HepG2 (cell line): Measurements from ENCODE around the gene OGFOD3. TPM values are rescaled to one million over a fixed set of nuclear protein-coding genes. Genes with fewer than 3 reads are reported as not detected.

ENCODE experiments used
- ATAC-seq: fragments of 200-7000 bp; cut with Tn5 transposase; 3 replicates; pipeline ENCODE4 v1.9.1; 2020; ENCODE audit warnings: mild to moderate bottlenecking, moderate library complexity
- BruUV-seq: library from RNA; stranded (reverse); fragments of 400-500 nt; replicated peaks from 2 replicates; lab custom pipeline; 2021; lab: Mats Ljungman, UMichigan
- CTCF ChIA-PET: fragments of 300-600 bp; formaldehyde crosslinking; extraction: SDS; loops from one replicate; lab custom pipeline; 2021; ENCODE audit warnings: low total read pairs, inconsistent platforms, low intra/inter-chr PET ratio; lab: Yijun Ruan, JAX
- POLR2A ChIA-PET: fragments of 350-600 bp; sonication (Branson Sonifier 250); formaldehyde crosslinking; loops from one replicate; lab custom pipeline; 2020; ENCODE audit warnings: antibody characterized with exemption, inconsistent platforms; lab: Yijun Ruan, JAX
- DNase-seq: peaks from one replicate; pipeline ENCODE4 v3.0.0-alpha.2; 2015; ENCODE audit warnings: low spot score
- FAIRE-seq: peaks from 3 replicates; lab custom pipeline; 2011; peaks lifted over from hg19 to GRCh38; lab: Jason Lieb, UNC
- H2AFZ ChIP-seq: one replicate; pipeline ENCODE4 v1.6.1; 2011; ENCODE audit warnings: low read length, inconsistent platforms
- H3K27ac ChIP-seq: fragments of 300-600 bp; 3 replicates; pipeline ENCODE4 v1.8.0; 2011; ENCODE audit warnings: mixed run types, mild to moderate bottlenecking, mixed read lengths, low read length, inconsistent platforms; ENCODE audit not compliant: insufficient read depth; ENCODE audit errors: extremely low read length
- H3K27me3 ChIP-seq, 2 experiments: fragments of 200-600 bp in 1 of 2; 2 replicates in 1 of 2; 3 replicates in 1 of 2; pipeline versions ENCODE4 v1.6.0 to v1.8.0; 2011; ENCODE audit warnings: low read length in 2 of 2, mild to moderate bottlenecking in 2 of 2, moderate library complexity in 2 of 2, inconsistent platforms in 1 of 2; ENCODE audit not compliant: insufficient read depth in 2 of 2, control insufficient read depth in 1 of 2
- H3K36me3 ChIP-seq, 2 experiments: fragments of 200-600 bp in 1 of 2; replicated peaks in 1 of 2; 2 replicates in 1 of 2; 3 replicates in 1 of 2; pipeline versions ENCODE4 v1.5.1 to v1.8.0; 2011; ENCODE audit warnings: low read length in 2 of 2, inconsistent platforms in 1 of 2; ENCODE audit not compliant: insufficient read depth in 2 of 2, control insufficient read depth in 1 of 2
- H3K4me1 ChIP-seq: 2 replicates; pipeline ENCODE4 v1.5.1; 2012; ENCODE audit warnings: low read length, inconsistent platforms; ENCODE audit not compliant: insufficient read depth
- H3K4me2 ChIP-seq: 2 replicates; pipeline ENCODE4 v1.6.0; 2011; ENCODE audit warnings: low read depth, low read length, inconsistent platforms
- H3K4me3 ChIP-seq, 3 experiments: fragments of 200-600 bp in 1 of 3; sonication (generic), shearing (Covaris generic) in 1 of 3; replicated peaks in 1 of 3; 2 replicates each; pipeline ENCODE4 v1.5.1; 2011 to 2016; ENCODE audit warnings: low read length in 3 of 3, inconsistent platforms in 2 of 3, low read depth in 2 of 3, mild to moderate bottlenecking in 2 of 3, control low read depth in 1 of 3, mixed read lengths in 1 of 3; ENCODE audit not compliant: insufficient read depth in 1 of 3
- H3K79me2 ChIP-seq: one replicate; pipeline ENCODE4 v1.6.1; 2011; ENCODE audit warnings: low read length, inconsistent platforms; ENCODE audit not compliant: insufficient read depth
- H3K9ac ChIP-seq: 2 replicates; pipeline ENCODE4 v1.6.0; 2011; ENCODE audit warnings: mild to moderate bottlenecking, low read depth, low read length, inconsistent platforms; ENCODE audit not compliant: insufficient read depth
- H3K9me3 ChIP-seq: 2 replicates; pipeline ENCODE4 v1.5.1; 2012; ENCODE audit warnings: mild to moderate bottlenecking, low read length
- H4K20me1 ChIP-seq: 2 replicates; pipeline ENCODE4 v1.6.0; 2011; ENCODE audit warnings: inconsistent platforms, mild to moderate bottlenecking, low read length, moderate library complexity; ENCODE audit not compliant: insufficient read depth
- MED8 ChIP-seq: sonication (generic); formaldehyde crosslinking; IDR thresholded peaks from 2 replicates; pipeline ENCODE4 v1.8.1; 2023; ENCODE audit warnings: mild to moderate bottlenecking, missing genetic modification reagents; ENCODE audit not compliant: insufficient replicate concordance
- MTERF4 ChIP-seq: sonication (generic); formaldehyde crosslinking; IDR thresholded peaks from 2 replicates; pipeline ENCODE4 v1.8.0; 2023; ENCODE audit warnings: mild to moderate bottlenecking, missing genetic modification reagents
- ZBTB7B ChIP-seq: sonication (generic); formaldehyde crosslinking; IDR thresholded peaks from 2 replicates; pipeline ENCODE4 v1.4.0; 2020; ENCODE audit warnings: missing genetic modification reagents
- ZNF224 ChIP-seq: sonication (generic); formaldehyde crosslinking; IDR thresholded peaks from 2 replicates; pipeline ENCODE4 v1.5.0; 2020; ENCODE audit warnings: mild to moderate bottlenecking, missing genetic modification reagents
- ZNF501 ChIP-seq: sonication (generic); formaldehyde crosslinking; IDR thresholded peaks from 2 replicates; pipeline ENCODE4 v1.5.1; 2020; ENCODE audit warnings: mild to moderate bottlenecking, moderate library complexity, missing genetic modification reagents
- ZNF687 ChIP-seq: sonication (generic); formaldehyde crosslinking; IDR thresholded peaks from 2 replicates; pipeline ENCODE4 v1.5.1; 2020; ENCODE audit warnings: mild to moderate bottlenecking, missing genetic modification reagents, moderate library complexity
- WGBS: methylation state at CpG from one replicate; pipeline ENCODE4 v1.1.6; 2017; ENCODE audit warnings: low lambda C conversion rate; 5-methylcytosine and 5-hydroxymethylcytosine counted together
- in situ Hi-C: cut with HindIII; loops from 2 replicates; pipeline ENCODE4 v1.10.0; 2017; ENCODE audit warnings: low pct_unique_long_range_greater_than_20kb; ENCODE audit not compliant: extremely low pct_ligation_motif_present
- intact Hi-C: fragments of 100-400 bp; cut with micrococcal nuclease; formaldehyde crosslinking; loops from one replicate; pipeline ENCODE4 v1.10.0; 2022; ENCODE audit not compliant: unreplicated experiment
- polyA plus RNA-seq, 8 experiments: library from polyadenylated mRNA; depleted of rRNA in 3 of 8; stranded (reverse) in 7 of 8; unstranded in 1 of 8; fragments of >200 nt; fragmentation: Illumina TruSeq in 4 of 8; extraction: Trizol in 4 of 8; gene quantifications; 2 replicates each; pipeline versions ENCODE4 v1.2.1 to v1.2.3, GENCODE V29; 2011 to 2016; ENCODE audit warnings: low read depth in 4 of 8, missing spikeins in 1 of 8, mixed read lengths in 1 of 8; ENCODE audit not compliant: insufficient read depth in 1 of 8
- total RNA-seq, 5 experiments: library from RNA; depleted of rRNA; stranded (reverse); fragments of >200 nt; fragmentation: Illumina TruSeq; extraction: Trizol; gene quantifications; 2 replicates each; pipeline ENCODE4 v1.2.3, GENCODE V29; 2016; ENCODE audit warnings: low read depth in 1 of 5
- TF ChIP-seq, protein P1 (sequence below): sonication (generic); formaldehyde crosslinking; IDR thresholded peaks from 2 replicates; pipeline ENCODE4 v1.5.0; 2020; ENCODE audit warnings: mild to moderate bottlenecking, missing genetic modification reagents

Gene OGFOD3
- total and polyA plus RNA-seq, 2 of the 13 experiments (the other 11 are each of a cell fraction or from before 2014, with no cell fraction given): 40.0 to 42.1 TPM

GRCh38 chr17:82348434-82348833 is 70.0 kb downstream of the OGFOD3 start:
- no peak overlapping the region for H2AFZ ChIP-seq
- no peaks in the 10 kb centered on the region for H3K36me3 ChIP-seq
- H4K20me1 ChIP-seq: no peaks in the 10 kb centered on the region
- no peak for ATAC-seq
- DNase-seq: no peak
- H3K27ac ChIP-seq: peak overlapping the region; percentile 28
- POLR2A ChIA-PET: interaction anchor here (1.0 to 2.2 kb wide), 3 partner anchors 19 to 147 kb away, joined by 3 to 8 read pairs (median 6); no protein-coding TSS in a partner anchor
- WGBS: 74% methylated on average over 9 of the region's 9 CpGs
- peaks cover 94% of the 10 kb centered on the region for H3K4me1 ChIP-seq
- no TSS peak for BruUV-seq
- in situ Hi-C loops (no loop called here), intact Hi-C loops (no loop called here)
- CTCF ChIA-PET: no interaction called here
- no peaks in the 10 kb centered on the region for H3K27me3 ChIP-seq
- no peak overlapping the region for H3K4me3 ChIP-seq
- FAIRE-seq: no peak
- H3K9ac ChIP-seq: peak overlapping the region; percentile 44; the same call in 1 of the 2 replicates
- no peaks in the 10 kb centered on the region for H3K9me3 ChIP-seq
- peak overlapping the region; percentile 58; the same call in 1 of the 2 replicates for H3K4me2 ChIP-seq
- no peak for TF ChIP-seq MED8 (CRISPR knock-in tag)
- TF ChIP-seq MTERF4 (CRISPR knock-in tag): 0 out of 2 replicates have a peak, but pooled peaks have one; percentile 14
- TF ChIP-seq ZNF501 (CRISPR knock-in tag): 0 out of 2 replicates have a peak, but pooled peaks have one; percentile 9
- 0 out of 2 replicates have a peak, but pooled peaks have one; percentile 10 for TF ChIP-seq ZBTB7B
- TF ChIP-seq, protein P1, sequence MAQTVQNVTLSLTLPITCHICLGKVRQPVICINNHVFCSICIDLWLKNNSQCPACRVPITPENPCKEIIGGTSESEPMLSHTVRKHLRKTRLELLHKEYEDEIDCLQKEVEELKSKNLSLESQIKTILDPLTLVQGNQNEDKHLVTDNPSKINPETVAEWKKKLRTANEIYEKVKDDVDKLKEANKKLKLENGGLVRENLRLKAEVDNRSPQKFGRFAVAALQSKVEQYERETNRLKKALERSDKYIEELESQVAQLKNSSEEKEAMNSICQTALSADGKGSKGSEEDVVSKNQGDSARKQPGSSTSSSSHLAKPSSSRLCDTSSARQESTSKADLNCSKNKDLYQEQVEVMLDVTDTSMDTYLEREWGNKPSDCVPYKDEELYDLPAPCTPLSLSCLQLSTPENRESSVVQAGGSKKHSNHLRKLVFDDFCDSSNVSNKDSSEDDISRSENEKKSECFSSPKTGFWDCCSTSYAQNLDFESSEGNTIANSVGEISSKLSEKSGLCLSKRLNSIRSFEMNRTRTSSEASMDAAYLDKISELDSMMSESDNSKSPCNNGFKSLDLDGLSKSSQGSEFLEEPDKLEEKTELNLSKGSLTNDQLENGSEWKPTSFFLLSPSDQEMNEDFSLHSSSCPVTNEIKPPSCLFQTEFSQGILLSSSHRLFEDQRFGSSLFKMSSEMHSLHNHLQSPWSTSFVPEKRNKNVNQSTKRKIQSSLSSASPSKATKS (CRISPR knock-in tag): peak; percentile 14; the same call in 1 of the 2 replicates
- TF ChIP-seq ZNF224: no peak
- peak; percentile 28; the same call in 1 of the 2 replicates for TF ChIP-seq ZNF687 (CRISPR knock-in tag)
- peaks cover 17% of the 10 kb centered on the region for H3K79me2 ChIP-seq
